GM12878 (cell line): ENCODE measurements around the gene IRF4. TPM values are rescaled to one million over a fixed set of nuclear protein-coding genes. Genes with fewer than 3 reads are reported as not detected.

ENCODE experiments used
- ATAC-seq: fragments of 200-7000 bp; cut with Tn5 transposase; 3 replicates; pipeline ENCODE4 v1.9.1; 2020; ENCODE audit warnings: mild to moderate bottlenecking, moderate library complexity
- BruUV-seq: library from RNA; stranded (reverse); fragments of 400-500 nt; replicated peaks from 2 replicates; lab custom pipeline; 2021; lab: Mats Ljungman, UMichigan
- CTCF ChIA-PET: fragments of 300-600 bp; sonication (Branson Sonifier 250); formaldehyde crosslinking; extraction: SDS; loops from one replicate; lab custom pipeline; 2021; ENCODE audit warnings: inconsistent platforms; lab: Yijun Ruan, JAX
- POLR2A ChIA-PET: fragments of 350-600 bp; formaldehyde crosslinking; extraction: SDS; loops from one replicate; lab custom pipeline; 2021; ENCODE audit warnings: inconsistent platforms; lab: Charles Lee
- RAD21 ChIA-PET: fragments of 300-600 bp; sonication (Branson Sonifier 250); formaldehyde crosslinking; loops from one replicate; lab custom pipeline; 2023; ENCODE audit warnings: antibody characterized with exemption; ENCODE audit not compliant: unreplicated experiment; lab: Charles Lee
- SMC1A ChIA-PET: fragments of 300-600 bp; sonication (Branson Sonifier 250); formaldehyde crosslinking; loops from one replicate; lab custom pipeline; 2023; ENCODE audit not compliant: unreplicated experiment, uncharacterized antibody; lab: Charles Lee
- DNase-seq: peaks from one replicate; pipeline ENCODE4 v3.0.0-alpha.2; 2011; ENCODE audit warnings: low read depth, low spot score
- FAIRE-seq: peaks from 3 replicates; lab custom pipeline; 2011; peaks lifted over from hg19 to GRCh38; lab: Jason Lieb, UNC
- H2AFZ ChIP-seq: 2 replicates; pipeline ENCODE4 v1.6.0; 2011; ENCODE audit warnings: low read depth, low read length, control low read depth; ENCODE audit not compliant: control insufficient read depth
- H3K27ac ChIP-seq: 2 replicates; pipeline ENCODE4 v1.5.1; 2011; ENCODE audit warnings: control low read depth; ENCODE audit not compliant: control insufficient read depth, insufficient read depth
- H3K27me3 ChIP-seq, 2 experiments: replicated peaks in 1 of 2; 2 replicates each; pipeline versions ENCODE4 v1.6.0 to v1.6.1; 2011; ENCODE audit warnings: low read length in 1 of 2; ENCODE audit not compliant: control insufficient read depth in 2 of 2, insufficient read depth in 2 of 2
- H3K36me3 ChIP-seq, 2 experiments: 2 replicates each; pipeline ENCODE4 v1.5.1; 2011; ENCODE audit warnings: low read length in 1 of 2; ENCODE audit not compliant: control insufficient read depth in 2 of 2, insufficient read depth in 2 of 2
- H3K4me1 ChIP-seq: 2 replicates; pipeline ENCODE4 v1.6.1; 2011; ENCODE audit warnings: mild to moderate bottlenecking, low read length, moderate library complexity, mixed read lengths; ENCODE audit not compliant: control insufficient read depth, insufficient read depth
- H3K4me2 ChIP-seq: 2 replicates; pipeline ENCODE4 v1.6.0; 2011; ENCODE audit warnings: control low read depth; ENCODE audit not compliant: control insufficient read depth, insufficient read depth
- H3K4me3 ChIP-seq: fragments of 200-600 bp; sonication (generic); 2 replicates; pipeline ENCODE4 v1.5.1; 2016
- H3K79me2 ChIP-seq: 2 replicates; pipeline ENCODE4 v1.6.0; 2011; ENCODE audit warnings: low read length; ENCODE audit not compliant: control insufficient read depth, insufficient read depth
- H3K9ac ChIP-seq: 2 replicates; pipeline ENCODE4 v1.8.0; 2011; ENCODE audit warnings: low read length, control low read depth, mixed read lengths; ENCODE audit not compliant: control insufficient read depth, insufficient read depth
- H3K9me3 ChIP-seq: replicated peaks from 3 replicates; pipeline ENCODE4 v1.5.1; 2011; ENCODE audit warnings: mild to moderate bottlenecking, low read length; ENCODE audit not compliant: control insufficient read depth, insufficient read depth
- H4K20me1 ChIP-seq: 2 replicates; pipeline ENCODE4 v1.6.0; 2011; ENCODE audit not compliant: control insufficient read depth, insufficient read depth
- ASH2L ChIP-seq: fragments of 300-600, 200-600 bp; sonication (generic); IDR thresholded peaks from 2 replicates; pipeline ENCODE4 v1.6.1; 2017; ENCODE audit warnings: low read depth, mild to moderate bottlenecking, borderline replicate concordance
- CUX1 ChIP-seq: IDR thresholded peaks from 2 replicates; pipeline ENCODE4 v1.6.1; 2012; ENCODE audit warnings: improper control_type of control experiment, low read depth, low read length; ENCODE audit not compliant: insufficient replicate concordance
- ETV6 ChIP-seq, 2 experiments: fragments of 450-650 bp in 1 of 2; IDR thresholded peaks in 1 of 2; conservative IDR thresholded peaks in 1 of 2; 2 replicates each; pipeline ENCODE4 v1.6.1; 2014; ENCODE audit warnings: antibody characterized with exemption in 1 of 2, borderline replicate concordance in 1 of 2, low read depth in 1 of 2, mild to moderate bottlenecking in 1 of 2, moderate library complexity in 1 of 2
- HDGF ChIP-seq: fragments of 450-650 bp; IDR thresholded peaks from 2 replicates; pipeline ENCODE4 v1.6.1; 2016; ENCODE audit warnings: antibody characterized with exemption
- IRF4 ChIP-seq: IDR thresholded peaks from 2 replicates; pipeline ENCODE4 v1.6.1; 2011; ENCODE audit warnings: low read depth, low read length
- MXI1 ChIP-seq: fragments of 150-350 bp; IDR thresholded peaks from 2 replicates; pipeline ENCODE4 v1.6.1; 2011; ENCODE audit warnings: low read depth, mild to moderate bottlenecking, inconsistent platforms, low read length, improper control_type of control experiment
- RAD51 ChIP-seq: fragments of 450-650 bp; IDR thresholded peaks from 2 replicates; pipeline ENCODE4 v1.6.1; 2016; ENCODE audit warnings: moderate library complexity, mild to moderate bottlenecking, inconsistent platforms
- RELA ChIP-seq: fragments of 450-650 bp; IDR thresholded peaks from 2 replicates; pipeline ENCODE4 v1.8.0; 2014; ENCODE audit warnings: borderline replicate concordance; ENCODE audit not compliant: partially characterized antibody
- SUZ12 ChIP-seq: fragments of 200-600 bp; sonication (generic); IDR thresholded peaks from one replicate; pipeline ENCODE4 v1.6.1; 2018; ENCODE audit warnings: antibody characterized with exemption, mild to moderate bottlenecking; ENCODE audit not compliant: unreplicated experiment
- ZNF622 ChIP-seq: fragments of 450-650 bp; IDR thresholded peaks from 2 replicates; pipeline ENCODE4 v1.6.1; 2017; ENCODE audit warnings: mild to moderate bottlenecking, inconsistent platforms
- WGBS: methylation state at CpG from one replicate; pipeline ENCODE4 v1.1.6; 2016; ENCODE audit warnings: low lambda C conversion rate; ENCODE audit not compliant: insufficient replicate concordance, insufficient coverage; ENCODE audit errors: missing lambda C conversion rate; 5-methylcytosine and 5-hydroxymethylcytosine counted together
- in situ Hi-C: fragments of 300-500 bp; cut with MboI; formaldehyde crosslinking; loops from 9 replicates; pipeline ENCODE4 v1.14.3; 2018; ENCODE audit warnings: mixed read lengths
- intact Hi-C: fragments of 100-400 bp; cut with micrococcal nuclease; formaldehyde crosslinking; loops from one replicate; pipeline ENCODE4 v1.14.2; 2022; ENCODE audit not compliant: unreplicated experiment
- polyA plus RNA-seq, 11 experiments: library from polyadenylated mRNA; depleted of rRNA in 4 of 11; unstranded in 6 of 11; stranded (reverse) in 5 of 11; fragments of >200 nt; fragmentation: Nextera tagmentation in 4 of 11; fragmentation: Illumina TruSeq in 1 of 11; extraction: Ambion mirVana in 4 of 11; extraction: Trizol in 1 of 11; gene quantifications; 1 replicate in 1 of 11; 2 replicates in 10 of 11; pipeline versions ENCODE4 v1.2.1 to v1.2.3, GENCODE V29; 2011 to 2016; ENCODE audit warnings: inconsistent platforms in 2 of 11, missing spikeins in 2 of 11, low read depth in 1 of 11
- total RNA-seq, 4 experiments: library from RNA; depleted of rRNA in 3 of 4; stranded (reverse); fragments of >200 nt in 3 of 4; fragmentation: Illumina TruSeq in 1 of 4; extraction: Trizol in 1 of 4; gene quantifications; 2 replicates each; pipeline versions ENCODE4 v1.2.1 to v1.2.3, GENCODE V29; 2013 to 2021

Gene IRF4
- total and polyA plus RNA-seq, 10 of the 15 experiments (the other 5 are each of a cell fraction or from before 2014, with no cell fraction given): 50.0 to 495 (median 257) TPM

GRCh38 chr6:345747-346385, 45.7 kb upstream of the IRF4 start:
- no peak for TF ChIP-seq RELA
- TF ChIP-seq ZNF622: no peak
- TF ChIP-seq RAD51: no peak
- TF ChIP-seq ETV6 (conservative IDR thresholded peaks at IDR 0.05 in 1 of 2, IDR thresholded peaks at IDR 0.05 in 1 of 2; ENCODE audit: borderline replicate concordance in 1 of 2, low read depth in 1 of 2): no peak
- TF ChIP-seq ASH2L: no peak
- TF ChIP-seq MXI1: no peak
- no peak for TF ChIP-seq SUZ12
- no peak for TF ChIP-seq HDGF
- no peak for TF ChIP-seq CUX1
- no peak for TF ChIP-seq IRF4
- no peak for DNase-seq
- POLR2A ChIA-PET: interaction anchor here (0.7 to 2.4 kb wide), 7 partner anchors 10 to 39 kb away, joined by 3 to 10 read pairs (median 7); no protein-coding TSS in a partner anchor
- SMC1A ChIA-PET: interaction anchor here (0.8 to 10.4 kb wide), 9 partner anchors 10 to 49 kb away, joined by 3 to 106 read pairs (median 6); partner anchors contain the start of gene IRF4
- ATAC-seq: no peak
- CTCF ChIA-PET: interaction anchor here (1.3 to 2.1 kb wide), 3 partner anchors 14 to 23 kb away, joined by 3 to 10 read pairs (median 7); no protein-coding TSS in a partner anchor
- no peaks in the 10 kb centered on the region for H3K27me3 ChIP-seq
- H3K27ac ChIP-seq: peak overlapping the region; percentile 84
- no peak overlapping the region for H3K4me3 ChIP-seq
- no TSS peak for BruUV-seq
- no peak overlapping the region for H3K9ac ChIP-seq
- FAIRE-seq: no peak
- intact Hi-C loops: no loop called here
- RAD21 ChIA-PET: interaction anchor here (0.7 to 4.2 kb wide), 11 partner anchors 8 to 160 kb away, joined by 3 to 27 read pairs (median 7); no protein-coding TSS in a partner anchor
- peak overlapping the region; percentile 55 for H3K4me2 ChIP-seq
- no peaks in the 10 kb centered on the region; the same call in 1 of the 2 replicates for H4K20me1 ChIP-seq
- H3K9me3 ChIP-seq: no peaks in the 10 kb centered on the region
- WGBS: 82% methylated on average over 17 of the region's 17 CpGs
- H2AFZ ChIP-seq: no peak overlapping the region
- peaks cover 78% of the 10 kb centered on the region for H3K4me1 ChIP-seq
- peaks cover 33 to 56% of the 10 kb centered on the region in 2 experiments for H3K36me3 ChIP-seq
- peaks cover 51% of the 10 kb centered on the region for H3K79me2 ChIP-seq
- in situ Hi-C loops: no loop called here
